SK-N-SH treated with all-trans-retinoic acid at 6 μM for 48 hours (cell line): ENCODE measurements around the gene TMEM245.

ENCODE experiments used
- ATAC-seq: fragments of 200-7000 bp; cut with Tn5 transposase; 3 replicates; pipeline ENCODE4 v1.9.1; 2020; ENCODE audit warnings: mild to moderate bottlenecking, moderate library complexity
- ARNTL ChIP-seq: fragments of 450-650 bp; formaldehyde crosslinking; IDR thresholded peaks from 2 replicates; pipeline ENCODE4 v1.5.0; 2020; ENCODE audit warnings: low read depth, mild to moderate bottlenecking, moderate library complexity, borderline replicate concordance
- CSDC2 ChIP-seq: fragments of 250-450 bp; sonication (Bioruptor Pico); IDR thresholded peaks from 2 replicates; pipeline ENCODE4 v1.5.0; 2020; ENCODE audit warnings: mild to moderate bottlenecking, moderate library complexity
- ESRRG ChIP-seq: fragments of 250-450 bp; sonication (Bioruptor Pico); IDR thresholded peaks from 2 replicates; pipeline ENCODE4 v1.6.1; 2021; ENCODE audit warnings: mild to moderate bottlenecking
- GLIS3 ChIP-seq: fragments of 250-450 bp; sonication (Bioruptor Pico); IDR thresholded peaks from 2 replicates; pipeline ENCODE4 v1.5.0; 2020; ENCODE audit warnings: mild to moderate bottlenecking, moderate library complexity
- ISL1 ChIP-seq: fragments of 250-450 bp; sonication (Bioruptor Pico); IDR thresholded peaks from 2 replicates; pipeline ENCODE4 v2.1.2; 2022; ENCODE audit warnings: mild to moderate bottlenecking, moderate library complexity
- OSR1 ChIP-seq: fragments of 250-450 bp; sonication (Bioruptor Pico); IDR thresholded peaks from 2 replicates; pipeline ENCODE4 v1.8.0; 2022; ENCODE audit warnings: moderate library complexity, mild to moderate bottlenecking, inconsistent platforms
- PPARA ChIP-seq: fragments of 250-450 bp; sonication (Bioruptor Pico); IDR thresholded peaks from 2 replicates; pipeline ENCODE4 v1.5.0; 2020; ENCODE audit warnings: mild to moderate bottlenecking, borderline replicate concordance
- RARB ChIP-seq: fragments of 250-450 bp; sonication (Bioruptor Pico); IDR thresholded peaks from 2 replicates; pipeline ENCODE4 v1.8.0; 2021; ENCODE audit warnings: mild to moderate bottlenecking, moderate library complexity
- SNAI2 ChIP-seq: fragments of 250-450 bp; sonication (Bioruptor Pico); IDR thresholded peaks from 2 replicates; pipeline ENCODE4 v1.5.0; 2020; ENCODE audit warnings: mild to moderate bottlenecking, moderate library complexity
- TCF4 ChIP-seq: fragments of 250-450 bp; sonication (Bioruptor Pico); IDR thresholded peaks from 2 replicates; pipeline ENCODE4 v1.8.0; 2021; ENCODE audit warnings: mild to moderate bottlenecking, moderate library complexity, borderline replicate concordance
- TOX ChIP-seq: fragments of 250-450 bp; sonication (Bioruptor Pico); IDR thresholded peaks from 2 replicates; pipeline ENCODE4 v1.8.0; 2021; ENCODE audit warnings: mild to moderate bottlenecking, moderate library complexity, borderline replicate concordance
- ZC3H10 ChIP-seq: fragments of 250-450 bp; sonication (Bioruptor Pico); IDR thresholded peaks from 2 replicates; pipeline ENCODE4 v1.5.1; 2021; ENCODE audit warnings: mild to moderate bottlenecking, moderate library complexity
- ZFP3 ChIP-seq: fragments of 250-450 bp; sonication (Bioruptor Pico); IDR thresholded peaks from 2 replicates; pipeline ENCODE4 v1.5.0; 2020; ENCODE audit warnings: mild to moderate bottlenecking, moderate library complexity
- ZFP30 ChIP-seq: fragments of 450-650 bp; formaldehyde crosslinking; IDR thresholded peaks from 2 replicates; pipeline ENCODE4 v1.5.0; 2022; ENCODE audit warnings: mild to moderate bottlenecking, moderate library complexity
- ZNF70 ChIP-seq: fragments of 450-650 bp; formaldehyde crosslinking; IDR thresholded peaks from 2 replicates; pipeline ENCODE4 v1.5.0; 2020; ENCODE audit warnings: mild to moderate bottlenecking, moderate library complexity
- ZNF8 ChIP-seq: fragments of 450-650 bp; formaldehyde crosslinking; IDR thresholded peaks from 2 replicates; pipeline ENCODE4 v1.5.0; 2020; ENCODE audit warnings: mild to moderate bottlenecking, moderate library complexity
- TF ChIP-seq, protein P1 (sequence below): fragments of 250-450 bp; sonication (Bioruptor Pico); IDR thresholded peaks from 2 replicates; pipeline ENCODE4 v1.5.1; 2020; ENCODE audit warnings: low read depth, mild to moderate bottlenecking, moderate library complexity
- TF ChIP-seq, protein P2 (sequence below): fragments of 250-450 bp; sonication (Bioruptor Pico); IDR thresholded peaks from 2 replicates; pipeline ENCODE4 v1.8.0; 2021; ENCODE audit warnings: low read depth, mild to moderate bottlenecking, moderate library complexity, borderline replicate concordance
- TF ChIP-seq, protein P3 (sequence below): fragments of 250-450 bp; sonication (Bioruptor Pico); IDR thresholded peaks from 2 replicates; pipeline ENCODE4 v1.5.0; 2020; ENCODE audit warnings: mild to moderate bottlenecking, moderate library complexity

Gene TMEM245

DNA sequence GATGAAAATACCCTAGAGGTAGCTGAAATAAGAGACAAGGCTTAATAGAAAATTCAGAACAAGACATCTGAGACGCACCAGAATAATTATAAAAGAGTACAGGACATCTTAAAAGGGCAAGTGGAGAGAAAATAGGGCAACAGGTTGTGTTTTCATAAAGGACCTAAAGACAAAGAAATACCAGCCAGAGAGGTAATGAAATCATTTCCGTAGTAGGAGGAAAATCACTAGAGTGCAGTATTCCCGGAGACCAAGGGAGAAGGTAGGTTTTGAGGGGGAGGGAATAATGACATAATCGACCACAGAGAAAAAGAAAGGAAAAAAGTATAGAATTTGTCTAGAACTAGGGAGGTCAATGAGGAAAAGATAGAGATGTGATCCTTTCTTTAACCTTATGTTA lies 80.2 kb downstream of the TMEM245 start:
- no peak for ATAC-seq
- TF ChIP-seq PPARA (CRISPR knock-in tag) (no peak), ARNTL (CRISPR knock-in tag) (no peak), ZNF70 (no peak), RARB (CRISPR knock-in tag) (no peak), ZNF8 (CRISPR knock-in tag) (no peak), ZC3H10 (CRISPR knock-in tag) (no peak)
- TF ChIP-seq, protein P1, sequence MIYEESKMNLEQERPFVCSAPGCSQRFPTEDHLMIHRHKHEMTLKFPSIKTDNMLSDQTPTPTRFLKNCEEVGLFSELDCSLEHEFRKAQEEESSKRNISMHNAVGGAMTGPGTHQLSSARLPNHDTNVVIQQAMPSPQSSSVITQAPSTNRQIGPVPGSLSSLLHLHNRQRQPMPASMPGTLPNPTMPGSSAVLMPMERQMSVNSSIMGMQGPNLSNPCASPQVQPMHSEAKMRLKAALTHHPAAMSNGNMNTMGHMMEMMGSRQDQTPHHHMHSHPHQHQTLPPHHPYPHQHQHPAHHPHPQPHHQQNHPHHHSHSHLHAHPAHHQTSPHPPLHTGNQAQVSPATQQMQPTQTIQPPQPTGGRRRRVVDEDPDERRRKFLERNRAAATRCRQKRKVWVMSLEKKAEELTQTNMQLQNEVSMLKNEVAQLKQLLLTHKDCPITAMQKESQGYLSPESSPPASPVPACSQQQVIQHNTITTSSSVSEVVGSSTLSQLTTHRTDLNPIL (CRISPR knock-in tag), result no peak

DNA sequence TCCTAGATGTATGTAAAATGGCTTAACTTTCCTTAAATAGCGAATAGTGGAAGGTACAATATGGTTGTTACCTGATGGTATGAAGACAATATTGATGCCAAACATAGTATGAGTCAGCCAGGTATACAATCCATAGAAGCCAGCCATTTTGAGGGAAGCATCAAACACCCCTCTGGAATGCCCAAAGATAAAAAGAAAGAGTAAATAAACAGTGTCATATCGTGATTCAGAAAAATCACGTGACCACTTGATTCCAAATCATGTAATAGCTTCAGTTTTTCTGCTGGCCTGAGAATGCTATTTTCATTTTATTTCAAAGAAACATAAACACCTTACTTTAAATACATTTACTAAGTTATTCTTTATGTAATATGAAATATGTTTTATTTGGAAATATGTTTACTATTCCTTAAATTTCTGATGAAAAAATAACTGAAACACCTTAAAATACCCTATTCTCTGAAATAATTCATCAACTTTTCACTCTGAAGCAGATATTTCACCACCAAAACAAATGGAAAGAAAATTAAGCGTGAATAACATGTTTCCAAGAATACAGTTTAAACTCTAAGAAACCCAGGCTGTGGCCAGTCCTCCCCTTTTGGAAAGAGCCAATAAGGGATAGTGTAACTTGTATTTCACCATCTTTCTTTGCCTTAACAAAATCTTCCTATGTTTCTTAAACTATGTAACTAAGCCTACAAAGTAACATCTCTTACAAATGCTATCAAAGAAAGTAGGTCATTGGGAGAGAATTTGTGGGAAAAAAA lies 81.6 kb downstream of the TMEM245 start:
- TF ChIP-seq, protein P2, sequence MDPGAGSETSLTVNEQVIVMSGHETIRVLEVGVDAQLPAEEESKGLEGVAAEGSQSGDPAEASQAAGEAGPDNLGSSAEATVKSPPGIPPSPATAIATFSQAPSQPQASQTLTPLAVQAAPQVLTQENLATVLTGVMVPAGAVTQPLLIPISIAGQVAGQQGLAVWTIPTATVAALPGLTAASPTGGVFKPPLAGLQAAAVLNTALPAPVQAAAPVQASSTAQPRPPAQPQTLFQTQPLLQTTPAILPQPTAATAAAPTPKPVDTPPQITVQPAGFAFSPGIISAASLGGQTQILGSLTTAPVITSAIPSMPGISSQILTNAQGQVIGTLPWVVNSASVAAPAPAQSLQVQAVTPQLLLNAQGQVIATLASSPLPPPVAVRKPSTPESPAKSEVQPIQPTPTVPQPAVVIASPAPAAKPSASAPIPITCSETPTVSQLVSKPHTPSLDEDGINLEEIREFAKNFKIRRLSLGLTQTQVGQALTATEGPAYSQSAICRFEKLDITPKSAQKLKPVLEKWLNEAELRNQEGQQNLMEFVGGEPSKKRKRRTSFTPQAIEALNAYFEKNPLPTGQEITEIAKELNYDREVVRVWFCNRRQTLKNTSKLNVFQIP (CRISPR knock-in tag), result no peak
- TF ChIP-seq ARNTL (CRISPR knock-in tag), result no peak
- no peak for TF ChIP-seq ESRRG (CRISPR knock-in tag)
- no peak for TF ChIP-seq GLIS3 (CRISPR knock-in tag)
- TF ChIP-seq CSDC2, result no peak
- ATAC-seq, result no peak

DNA sequence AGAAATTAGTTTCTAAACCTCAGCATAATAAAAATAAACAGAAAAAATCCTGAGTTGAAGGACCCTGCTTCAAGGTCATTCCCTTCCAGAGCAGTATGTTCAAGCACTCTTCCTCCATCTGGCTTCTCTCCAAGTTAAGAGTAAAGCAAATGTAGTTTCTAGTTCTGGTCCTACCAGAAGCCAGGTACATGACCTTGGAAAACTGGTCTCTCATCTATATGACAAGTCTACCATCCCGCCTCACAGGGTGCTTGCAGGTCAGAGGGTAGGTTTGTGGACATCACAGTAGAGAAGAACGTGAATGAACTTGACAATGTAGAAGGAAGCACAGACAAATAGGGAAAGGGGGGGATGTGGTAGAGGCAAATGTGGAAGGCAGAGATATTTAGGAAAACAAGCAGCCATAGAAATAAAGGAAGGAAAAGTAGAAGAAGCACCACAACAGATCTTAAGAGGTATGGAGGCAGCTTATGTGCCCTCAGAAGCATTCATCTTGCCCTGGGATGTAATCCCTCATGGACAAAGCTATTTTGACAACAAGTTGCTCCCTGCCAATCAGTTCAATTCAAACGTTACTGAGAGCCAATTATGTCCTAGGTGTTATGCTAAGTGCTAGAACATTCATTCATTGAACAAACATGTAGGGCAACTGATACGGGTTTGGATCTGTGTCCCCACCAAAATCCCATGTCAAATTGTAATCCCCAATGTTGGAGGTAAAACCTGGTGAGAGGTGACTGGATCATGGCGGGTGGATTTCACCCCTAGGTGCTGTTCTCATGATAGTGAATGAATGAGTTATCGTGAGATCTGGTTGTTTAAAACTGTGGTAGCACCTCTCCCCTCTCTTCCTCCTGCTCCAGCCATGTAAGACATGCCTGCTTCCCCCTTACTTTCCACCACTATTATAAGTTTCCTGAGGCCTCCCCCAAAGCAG lies 82.7 kb downstream of the TMEM245 start:
- ATAC-seq, result peak; percentile 34
- TF ChIP-seq ESRRG (CRISPR knock-in tag) (no peak), ZNF8 (CRISPR knock-in tag) (no peak), ARNTL (CRISPR knock-in tag) (no peak), SNAI2 (CRISPR knock-in tag) (no peak), ZFP3 (no peak), GLIS3 (CRISPR knock-in tag) (no peak), RARB (CRISPR knock-in tag) (no peak), TCF4 (no peak), ZNF70 (no peak)

DNA sequence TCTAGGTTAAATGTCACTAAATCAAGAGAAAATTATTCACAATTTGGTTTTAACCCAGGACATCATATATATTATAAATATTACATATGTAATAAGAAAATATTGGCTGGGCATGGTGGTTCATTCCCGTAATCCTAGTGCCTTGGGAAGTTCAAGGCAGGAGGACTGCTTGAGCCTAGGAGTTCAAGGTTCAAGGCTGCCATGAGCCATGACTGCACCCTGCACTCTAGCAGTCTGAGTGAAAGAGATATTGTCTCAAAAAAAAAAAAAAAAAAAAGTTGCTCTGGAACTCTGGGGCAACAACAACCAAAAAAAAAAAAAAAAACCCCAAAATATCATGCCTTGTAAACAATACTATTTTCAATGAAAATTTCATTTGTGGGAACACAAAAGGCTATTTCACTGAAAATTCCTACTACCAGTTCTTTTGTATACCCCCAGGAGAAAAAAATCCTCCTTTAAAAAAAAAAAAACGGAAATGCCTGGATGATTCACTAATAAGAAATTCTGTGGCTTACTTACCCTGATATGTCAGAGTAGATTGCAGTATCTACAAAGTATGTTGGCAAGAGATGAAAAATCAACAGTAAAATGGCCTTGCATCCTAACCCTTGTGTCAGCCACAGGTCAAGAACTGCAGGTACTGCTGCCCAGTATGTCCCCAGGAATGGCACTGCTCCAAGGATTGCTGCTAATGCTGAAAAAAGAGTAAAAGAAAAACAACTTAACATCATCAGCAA lies 83.9 kb downstream of the TMEM245 start:
- peak; percentile 93 for ATAC-seq
- TF ChIP-seq TOX (CRISPR knock-in tag) (0 out of 2 replicates have a peak, but pooled peaks have one; percentile 34), GLIS3 (CRISPR knock-in tag) (no peak), RARB (CRISPR knock-in tag) (no peak), ZFP30 (no peak), TCF4 (no peak), ISL1 (CRISPR knock-in tag) (peak; percentile 86)
- TF ChIP-seq, all 23 proteins: peak for 2

DNA sequence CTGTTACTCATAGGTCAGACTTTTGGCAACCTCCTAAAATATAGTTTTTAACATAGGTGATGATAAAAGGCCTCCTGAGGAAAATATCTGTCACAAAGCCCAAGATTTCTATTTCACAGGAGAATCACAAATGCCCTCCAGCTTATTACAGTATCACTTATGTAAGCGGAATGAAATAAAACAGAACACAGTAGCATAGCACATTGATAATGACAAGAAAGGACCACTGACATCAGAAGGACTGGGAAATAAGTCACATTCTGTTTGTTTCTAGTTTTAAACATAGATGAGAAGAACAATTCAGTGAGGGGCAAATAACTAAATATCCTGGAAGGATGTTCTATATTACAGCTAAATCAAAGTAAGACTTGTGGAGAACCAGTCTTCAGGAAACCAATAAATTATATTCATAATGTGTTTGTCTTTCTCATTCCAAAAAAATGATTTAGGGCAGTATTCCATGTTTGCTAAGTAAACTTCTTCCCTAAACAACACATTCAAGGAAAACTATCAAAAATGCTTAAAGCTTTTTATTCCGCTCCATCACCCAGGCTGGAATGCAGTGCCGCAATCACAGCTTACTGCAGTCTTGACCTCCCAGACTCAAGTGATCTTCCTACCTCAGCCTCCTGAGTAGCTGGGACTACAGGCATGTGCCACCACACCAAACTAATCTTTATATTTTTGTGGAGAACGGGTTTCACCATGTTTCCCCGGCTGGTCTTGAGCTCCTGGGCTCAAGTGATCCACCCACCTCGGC lies 85.6 kb downstream of the TMEM245 start:
- no peak for TF ChIP-seq OSR1
- TF ChIP-seq TCF4, result no peak
- TF ChIP-seq ARNTL (CRISPR knock-in tag), result no peak
- TF ChIP-seq, protein P3, sequence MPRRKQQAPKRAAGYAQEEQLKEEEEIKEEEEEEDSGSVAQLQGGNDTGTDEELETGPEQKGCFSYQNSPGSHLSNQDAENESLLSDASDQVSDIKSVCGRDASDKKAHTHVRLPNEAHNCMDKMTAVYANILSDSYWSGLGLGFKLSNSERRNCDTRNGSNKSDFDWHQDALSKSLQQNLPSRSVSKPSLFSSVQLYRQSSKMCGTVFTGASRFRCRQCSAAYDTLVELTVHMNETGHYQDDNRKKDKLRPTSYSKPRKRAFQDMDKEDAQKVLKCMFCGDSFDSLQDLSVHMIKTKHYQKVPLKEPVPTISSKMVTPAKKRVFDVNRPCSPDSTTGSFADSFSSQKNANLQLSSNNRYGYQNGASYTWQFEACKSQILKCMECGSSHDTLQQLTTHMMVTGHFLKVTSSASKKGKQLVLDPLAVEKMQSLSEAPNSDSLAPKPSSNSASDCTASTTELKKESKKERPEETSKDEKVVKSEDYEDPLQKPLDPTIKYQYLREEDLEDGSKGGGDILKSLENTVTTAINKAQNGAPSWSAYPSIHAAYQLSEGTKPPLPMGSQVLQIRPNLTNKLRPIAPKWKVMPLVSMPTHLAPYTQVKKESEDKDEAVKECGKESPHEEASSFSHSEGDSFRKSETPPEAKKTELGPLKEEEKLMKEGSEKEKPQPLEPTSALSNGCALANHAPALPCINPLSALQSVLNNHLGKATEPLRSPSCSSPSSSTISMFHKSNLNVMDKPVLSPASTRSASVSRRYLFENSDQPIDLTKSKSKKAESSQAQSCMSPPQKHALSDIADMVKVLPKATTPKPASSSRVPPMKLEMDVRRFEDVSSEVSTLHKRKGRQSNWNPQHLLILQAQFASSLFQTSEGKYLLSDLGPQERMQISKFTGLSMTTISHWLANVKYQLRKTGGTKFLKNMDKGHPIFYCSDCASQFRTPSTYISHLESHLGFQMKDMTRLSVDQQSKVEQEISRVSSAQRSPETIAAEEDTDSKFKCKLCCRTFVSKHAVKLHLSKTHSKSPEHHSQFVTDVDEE (CRISPR knock-in tag), result no peak
- TF ChIP-seq PPARA (CRISPR knock-in tag), result no peak
- ATAC-seq, result no peak
